ENCODE data around the gene HADHB. TPM values are rescaled to one million over a fixed set of nuclear protein-coding genes. Genes with fewer than 3 reads are reported as not detected.
"Not testable (repeated sequence)": the region's sequence is repeated elsewhere in the genome, so short reads cannot be mapped to it uniquely, and the experiment has no call there.

The HADHB gene
- total RNA-seq, 1 experiment from 2014 or later = 41.3 TPM

GRCh38 chr2:26330604-26331003, 85.9 kb downstream of the HADHB start:
- no peaks in the 10 kb centered on the region; the same call in 1 of the 2 replicates for H3K27me3 Mint-ChIP-seq (ENCODE audit: low read depth)
- Histone ChIP-seq H3K27ac (ENCODE audit: insufficient read length, low read depth, low read length) (no peak overlapping the region), H3K9ac (ENCODE audit: extremely low read depth, insufficient read length, low read length) (no peak overlapping the region), H2AFZ (ENCODE audit: low read length) (no peak overlapping the region), H4K91ac (ENCODE audit: insufficient read length, low read depth, low read length) (no peak overlapping the region), H3K4ac (ENCODE audit: low read depth, low read length) (no peak overlapping the region), H3K79me2 (ENCODE audit: insufficient read depth, low read length) (no peaks in the 10 kb centered on the region), H2AK5ac (ENCODE audit: insufficient read length, low read length) (no peak overlapping the region), H3K4me1 (ENCODE audit: insufficient read depth, low read length) (no peaks in the 10 kb centered on the region; the same call in 1 of the 2 replicates), H3K23ac (ENCODE audit: insufficient read length, low read depth, low read length) (no peak overlapping the region), H2BK20ac (ENCODE audit: low read depth, low read length, poor library complexity, severe bottlenecking) (no peak overlapping the region), H4K8ac (replicated peaks; ENCODE audit: insufficient read length, low read depth, low read length) (no peak overlapping the region), H3K79me1 (ENCODE audit: insufficient read depth, low read depth, low read length, poor library complexity, severe bottlenecking) (no peaks in the 10 kb centered on the region), H2BK12ac (ENCODE audit: insufficient read length, low read depth, low read length) (no peak overlapping the region), H2BK15ac (ENCODE audit: low read depth, low read length) (no peak overlapping the region), H3K18ac (ENCODE audit: insufficient read length, low read depth, low read length) (no peak overlapping the region), H3T11ph (ENCODE audit: low read length) (no peak overlapping the region), H2BK5ac (ENCODE audit: insufficient read length, low read length) (no peak overlapping the region), H3K9me3 (ENCODE audit: control insufficient read depth, low read depth, low read length) (no peaks in the 10 kb centered on the region), H3K23me2 (ENCODE audit: insufficient read length, low read depth, low read length, poor library complexity, severe bottlenecking) (no peaks in the 10 kb centered on the region), H3K56ac (ENCODE audit: insufficient read length, low read depth, low read length) (no peak overlapping the region), H2BK120ac (ENCODE audit: low read depth, low read length, poor library complexity, severe bottlenecking) (no peak overlapping the region), H3K4me2 (ENCODE audit: insufficient read depth, insufficient read length, low read length) (no peak overlapping the region), H4K20me1 (ENCODE audit: control insufficient read depth, insufficient read depth, insufficient read length) (no peaks in the 10 kb centered on the region), H3K14ac (ENCODE audit: insufficient read depth, low read length) (no peak overlapping the region), H4K5ac (ENCODE audit: insufficient read length, low read depth, low read length) (no peak overlapping the region), H3K27me3 (ENCODE audit: insufficient read depth, low read length) (no peaks in the 10 kb centered on the region)
- H3K4me3 Mint-ChIP-seq = no peak overlapping the region
- no CpG with 5 or more reads among the region's 3 CpGs for WGBS (ENCODE audit: extremely low coverage, insufficient read length, low lambda C conversion rate)
- TF ChIP-seq, protein P1, sequence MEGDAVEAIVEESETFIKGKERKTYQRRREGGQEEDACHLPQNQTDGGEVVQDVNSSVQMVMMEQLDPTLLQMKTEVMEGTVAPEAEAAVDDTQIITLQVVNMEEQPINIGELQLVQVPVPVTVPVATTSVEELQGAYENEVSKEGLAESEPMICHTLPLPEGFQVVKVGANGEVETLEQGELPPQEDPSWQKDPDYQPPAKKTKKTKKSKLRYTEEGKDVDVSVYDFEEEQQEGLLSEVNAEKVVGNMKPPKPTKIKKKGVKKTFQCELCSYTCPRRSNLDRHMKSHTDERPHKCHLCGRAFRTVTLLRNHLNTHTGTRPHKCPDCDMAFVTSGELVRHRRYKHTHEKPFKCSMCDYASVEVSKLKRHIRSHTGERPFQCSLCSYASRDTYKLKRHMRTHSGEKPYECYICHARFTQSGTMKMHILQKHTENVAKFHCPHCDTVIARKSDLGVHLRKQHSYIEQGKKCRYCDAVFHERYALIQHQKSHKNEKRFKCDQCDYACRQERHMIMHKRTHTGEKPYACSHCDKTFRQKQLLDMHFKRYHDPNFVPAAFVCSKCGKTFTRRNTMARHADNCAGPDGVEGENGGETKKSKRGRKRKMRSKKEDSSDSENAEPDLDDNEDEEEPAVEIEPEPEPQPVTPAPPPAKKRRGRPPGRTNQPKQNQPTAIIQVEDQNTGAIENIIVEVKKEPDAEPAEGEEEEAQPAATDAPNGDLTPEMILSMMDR (conservative IDR thresholded peaks at IDR 0.05) = no peak
- H3K4me1 Mint-ChIP-seq = peaks cover 7 to 15% of the 10 kb centered on the region in 2 experiments
- no peaks in the 10 kb centered on the region for H3K9me3 Mint-ChIP-seq
- H3K36me3 Mint-ChIP-seq (ENCODE audit: insufficient read depth in 1 of 3, low read depth in 3 of 3) = no peaks in the 10 kb centered on the region
- H3K27ac Mint-ChIP-seq = no peak overlapping the region; a peak in 1 of 7 replicates
- DNase-seq = no peak

- not testable (repeated sequence) for H4K91ac ChIP-seq (ENCODE audit: insufficient read length, low read depth, low read length); H2BK12ac ChIP-seq (ENCODE audit: insufficient read length, low read depth, low read length); DNase-seq; H2BK15ac ChIP-seq (ENCODE audit: low read depth, low read length); H3K4ac ChIP-seq (ENCODE audit: low read depth, low read length); H3K79me2 ChIP-seq (ENCODE audit: insufficient read depth, low read length); H3K9me3 Mint-ChIP-seq; H2AK5ac ChIP-seq (ENCODE audit: insufficient read length, low read length); H3K79me1 ChIP-seq (ENCODE audit: insufficient read depth, low read depth, low read length, poor library complexity, severe bottlenecking); H3K27me3 ChIP-seq (ENCODE audit: insufficient read depth, low read length); H3K56ac ChIP-seq (ENCODE audit: insufficient read length, low read depth, low read length); H3K4me3 Mint-ChIP-seq; H2BK20ac ChIP-seq (ENCODE audit: low read depth, low read length, poor library complexity, severe bottlenecking); H4K5ac ChIP-seq (ENCODE audit: insufficient read length, low read depth, low read length); H3K27me3 Mint-ChIP-seq (ENCODE audit: low read depth); H2BK5ac ChIP-seq (ENCODE audit: insufficient read length, low read length); H4K8ac ChIP-seq (replicated peaks; ENCODE audit: insufficient read length, low read depth, low read length); H2BK120ac ChIP-seq (ENCODE audit: low read depth, low read length, poor library complexity, severe bottlenecking); H3K4me1 ChIP-seq (ENCODE audit: insufficient read depth, low read length); H3K36me3 Mint-ChIP-seq (ENCODE audit: insufficient read depth in 1 of 3, low read depth in 3 of 3); H4K20me1 ChIP-seq (ENCODE audit: control insufficient read depth, insufficient read depth, insufficient read length); H3K18ac ChIP-seq (ENCODE audit: insufficient read length, low read depth, low read length); H3K23ac ChIP-seq (ENCODE audit: insufficient read length, low read depth, low read length); H3K9ac ChIP-seq (ENCODE audit: extremely low read depth, insufficient read length, low read length); H2AFZ ChIP-seq (ENCODE audit: low read length); H3K23me2 ChIP-seq (ENCODE audit: insufficient read length, low read depth, low read length, poor library complexity, severe bottlenecking); H3K4me2 ChIP-seq (ENCODE audit: insufficient read depth, insufficient read length, low read length); H3T11ph ChIP-seq (ENCODE audit: low read length); H3K27ac Mint-ChIP-seq; H3K14ac ChIP-seq (ENCODE audit: insufficient read depth, low read length); H3K27ac ChIP-seq (ENCODE audit: insufficient read length, low read depth, low read length); H3K9me3 ChIP-seq (ENCODE audit: control insufficient read depth, low read depth, low read length)
- no CpG with 5 or more reads among the region's 8 CpGs for whole genome bisulfite sequencing (ENCODE audit: extremely low coverage, insufficient read length, low lambda C conversion rate)
- peaks cover 7 to 15% of the 10 kb centered on the region in 2 experiments for H3K4me1 Mint-ChIP-seq
Measured at GRCh38 chr2:26331321-26331720, 86.6 kb downstream of the HADHB start.

Measured in H9 (cell line).